Mucosa of descending colon (tissue), 3 donors: Measurements from ENCODE around the gene NTM. TPM values are rescaled to one million over a fixed set of nuclear protein-coding genes. Genes with fewer than 3 reads are reported as not detected.

ENCODE experiments used
- ATAC-seq: fragments of 200-7000 bp; cut with Tn5 transposase; one replicate; pipeline ENCODE4 v1.9.1; 2020; ENCODE audit warnings: mild to moderate bottlenecking, moderate library complexity
- DNase-seq, 3 donors: peaks; one replicate each; pipeline ENCODE4 v3.0.0-alpha.2; 2020
- H3K36me3 ChIP-seq: fragments of 200-600 bp; one replicate; pipeline ENCODE4 v1.8.0; 2021; ENCODE audit warnings: low read depth, mild to moderate bottlenecking
- H3K4me1 ChIP-seq: fragments of 200-600 bp; one replicate; pipeline ENCODE4 v1.8.0; 2021; ENCODE audit warnings: low read depth, mild to moderate bottlenecking
- H3K4me3 ChIP-seq: fragments of 200-600 bp; one replicate; pipeline ENCODE4 v1.8.0; 2021; ENCODE audit warnings: mild to moderate bottlenecking
- H3K9me3 ChIP-seq: fragments of 200-600 bp; one replicate; pipeline ENCODE4 v1.8.0; 2021; ENCODE audit warnings: mild to moderate bottlenecking
- intact Hi-C, 2 donors: fragments of 100-400 bp; cut with DNase I in 1 of 2; cut with micrococcal nuclease in 1 of 2; formaldehyde crosslinking; loops; one replicate each; pipeline versions ENCODE4 v1.11.0 to v1.11.1; 2022; cut with DNase I, micrococcal nuclease
- long read RNA-seq, 2 donors: library from polyadenylated mRNA; unstranded; transcript quantifications; one replicate each; pipeline ENCODE4 v2.0.0, GENCODE V29; 2019 to 2021
- total RNA-seq, 3 donors: library from RNA; stranded (reverse); fragmentation: NEBNext Ultra II Directional in 2 of 3; extraction: Animal tissue kit (Norgen Biotek cat#: 25700) in 2 of 3; gene quantifications; one replicate each; pipeline versions ENCODE4 v1.2.1 to v1.2.4, GENCODE V29; 2021 to 2023
- TF ChIP-seq, protein P1 (sequence below): fragments of 200-600 bp; IDR thresholded peaks from one replicate; pipeline ENCODE4 v1.8.0; 2022; ENCODE audit warnings: antibody characterized with exemption, mild to moderate bottlenecking
- donor health status: DM: no; HTN: no; CAD: no; lungs with moderate emphysema.
- donor health status: DM: no; HTN: no; CAD: no.
- donor health status: DM: no; HTN: yes; CAD: no.

NTM gene
- 1 to 10 TPM in 2 of 3 donors, under 1 TPM in 1; 0.64 to 7.7 (median 1.2) TPM for total RNA-seq
- long read RNA-seq, donor 1, partial matches to known transcripts = 0 of 2 reads
- long read RNA-seq, donor 1, other reads (novel, unspliced or antisense) = 2 of 2 reads
- long read RNA-seq, donor 2 = 0 reads

DNA sequence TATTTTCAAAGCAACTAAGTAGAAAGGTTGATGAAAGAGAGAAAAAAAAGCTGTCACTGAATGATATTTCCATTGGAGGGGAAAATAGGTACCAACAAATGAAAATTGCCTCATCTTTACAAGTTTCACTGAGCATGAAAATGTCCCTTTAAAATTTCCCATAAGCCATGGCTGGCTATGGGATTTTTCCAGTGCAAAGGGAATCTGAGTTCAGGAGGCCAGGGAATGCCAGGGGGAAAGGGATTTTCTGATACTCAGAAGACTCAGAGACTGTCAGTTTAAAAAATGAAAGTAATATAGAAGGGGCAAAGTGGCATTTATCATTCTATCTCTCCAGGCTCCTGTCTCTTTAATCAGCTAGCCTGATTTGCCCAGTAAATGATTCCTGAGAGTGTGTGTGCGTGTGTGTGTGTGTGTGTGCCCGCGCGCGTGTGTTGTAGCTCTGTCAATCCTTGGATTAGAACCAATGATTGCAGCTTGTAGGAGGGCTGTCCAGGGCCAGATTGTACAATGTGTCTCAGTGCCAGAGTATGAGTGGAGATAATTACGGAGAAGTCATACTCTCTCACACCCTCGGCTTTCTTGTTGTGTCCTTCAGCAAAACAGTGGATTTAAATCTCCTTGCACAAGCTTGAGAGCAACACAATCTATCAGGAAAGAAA lies at the start of gene NTM:
Gene NTM (plus strand): TSS at position 526 of the 662 bp plus-strand sequence.
- ATAC-seq (peak; percentile 94), DNase-seq (peak in 2 of 3 donors; percentile 57 to 87)
- peaks cover 10% of the 10 kb centered on the region for H3K4me1 ChIP-seq
- intact Hi-C loops = no loop called here
- TF ChIP-seq, protein P1, sequence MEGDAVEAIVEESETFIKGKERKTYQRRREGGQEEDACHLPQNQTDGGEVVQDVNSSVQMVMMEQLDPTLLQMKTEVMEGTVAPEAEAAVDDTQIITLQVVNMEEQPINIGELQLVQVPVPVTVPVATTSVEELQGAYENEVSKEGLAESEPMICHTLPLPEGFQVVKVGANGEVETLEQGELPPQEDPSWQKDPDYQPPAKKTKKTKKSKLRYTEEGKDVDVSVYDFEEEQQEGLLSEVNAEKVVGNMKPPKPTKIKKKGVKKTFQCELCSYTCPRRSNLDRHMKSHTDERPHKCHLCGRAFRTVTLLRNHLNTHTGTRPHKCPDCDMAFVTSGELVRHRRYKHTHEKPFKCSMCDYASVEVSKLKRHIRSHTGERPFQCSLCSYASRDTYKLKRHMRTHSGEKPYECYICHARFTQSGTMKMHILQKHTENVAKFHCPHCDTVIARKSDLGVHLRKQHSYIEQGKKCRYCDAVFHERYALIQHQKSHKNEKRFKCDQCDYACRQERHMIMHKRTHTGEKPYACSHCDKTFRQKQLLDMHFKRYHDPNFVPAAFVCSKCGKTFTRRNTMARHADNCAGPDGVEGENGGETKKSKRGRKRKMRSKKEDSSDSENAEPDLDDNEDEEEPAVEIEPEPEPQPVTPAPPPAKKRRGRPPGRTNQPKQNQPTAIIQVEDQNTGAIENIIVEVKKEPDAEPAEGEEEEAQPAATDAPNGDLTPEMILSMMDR = no peak
- no peaks in the 10 kb centered on the region for H3K9me3 ChIP-seq
- H3K4me3 ChIP-seq = no peak within 1 kb of the TSS
- H3K36me3 ChIP-seq = no peaks in the 10 kb centered on the region

DNA sequence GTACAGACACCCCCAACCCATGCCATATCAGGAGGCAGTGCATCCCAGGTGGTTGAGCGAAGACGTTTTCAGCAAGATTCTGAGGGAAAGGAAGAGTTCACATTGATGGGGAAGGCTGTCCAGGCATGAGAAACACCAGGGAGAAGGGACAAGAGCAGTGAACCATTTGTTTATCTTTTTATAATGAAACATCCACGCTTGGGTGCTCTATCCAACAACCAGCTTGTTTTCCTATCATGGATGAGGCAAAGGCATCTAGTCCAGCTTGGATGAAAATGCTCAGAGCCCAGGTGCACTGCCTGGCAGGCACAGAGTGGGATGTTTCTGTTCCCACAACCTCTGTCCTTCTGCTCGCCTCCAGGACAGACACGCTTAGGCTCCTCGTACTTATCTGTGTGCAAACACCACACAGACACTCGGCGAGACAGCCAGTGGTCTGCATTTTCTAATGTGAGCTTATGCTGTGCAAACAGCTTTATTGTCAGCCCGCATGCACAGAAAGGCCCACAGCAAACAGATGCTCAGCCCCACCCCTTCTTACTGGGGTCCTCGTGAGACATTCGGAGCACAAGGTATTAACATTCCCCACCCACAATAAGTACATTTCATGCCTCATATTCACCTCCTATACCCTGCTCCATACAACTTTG lies 45.4 kb upstream of the NTM start:
- Histone ChIP-seq H3K9me3 (no peaks in the 10 kb centered on the region), H3K36me3 (no peaks in the 10 kb centered on the region), H3K4me1 (no peaks in the 10 kb centered on the region), H3K4me3 (no peak overlapping the region)
- DNase-seq (no peak), ATAC-seq (no peak)
- intact Hi-C loops = no loop called here
- TF ChIP-seq, protein P1 = no peak

DNA sequence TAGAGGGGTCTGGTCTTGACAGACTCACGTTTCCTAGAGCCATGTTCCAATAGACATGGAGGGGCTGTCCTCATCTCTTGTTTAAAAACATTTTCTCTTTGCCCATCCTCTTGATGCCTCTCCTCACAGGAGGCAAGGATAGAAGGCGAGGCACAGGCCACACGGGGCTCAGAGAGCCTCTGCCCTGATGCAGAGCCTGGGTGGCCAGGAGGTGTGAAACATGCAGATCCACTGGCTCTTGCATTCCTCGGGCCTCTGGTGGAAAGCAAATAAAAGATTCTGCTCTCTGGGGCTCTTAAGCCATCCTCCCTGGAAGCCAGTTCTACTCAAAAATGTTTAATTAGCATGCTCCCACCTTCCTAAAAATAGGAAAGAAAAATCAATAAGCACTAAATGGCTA lies 43.6 kb upstream of the NTM start:
- no peaks in the 10 kb centered on the region for H3K36me3 ChIP-seq
- intact Hi-C loops = no loop called here
- DNase-seq (no peak), ATAC-seq (no peak)
- TF ChIP-seq, protein P1 = no peak
- H3K9me3 ChIP-seq = no peaks in the 10 kb centered on the region
- no peak overlapping the region for H3K4me3 ChIP-seq
- H3K4me1 ChIP-seq = no peaks in the 10 kb centered on the region

DNA sequence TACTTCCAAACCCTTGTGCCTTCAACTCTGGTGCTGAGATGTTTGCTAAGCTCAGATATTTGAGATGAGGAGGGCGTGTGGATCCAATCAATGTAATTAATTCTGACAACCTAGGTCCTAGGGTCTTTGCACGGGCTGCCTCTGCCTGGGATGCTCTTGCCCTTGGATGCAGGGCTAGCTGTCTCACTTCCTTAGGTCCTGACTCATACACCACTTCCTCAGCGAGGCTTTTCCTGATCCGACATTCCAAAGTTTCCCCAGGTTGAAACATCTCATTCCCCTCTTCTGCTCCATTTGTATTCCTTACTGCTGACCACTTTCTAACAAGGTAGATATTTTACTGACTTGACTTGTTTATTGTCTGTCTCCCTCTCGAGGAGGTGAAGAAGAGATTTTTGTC lies 43.0 kb upstream of the NTM start:
- Histone ChIP-seq H3K4me1 (no peaks in the 10 kb centered on the region), H3K36me3 (no peaks in the 10 kb centered on the region), H3K4me3 (no peak overlapping the region), H3K9me3 (no peaks in the 10 kb centered on the region)
- ATAC-seq (no peak), DNase-seq (no peak)
- TF ChIP-seq, protein P1 = no peak
- intact Hi-C loops = no loop called here

DNA sequence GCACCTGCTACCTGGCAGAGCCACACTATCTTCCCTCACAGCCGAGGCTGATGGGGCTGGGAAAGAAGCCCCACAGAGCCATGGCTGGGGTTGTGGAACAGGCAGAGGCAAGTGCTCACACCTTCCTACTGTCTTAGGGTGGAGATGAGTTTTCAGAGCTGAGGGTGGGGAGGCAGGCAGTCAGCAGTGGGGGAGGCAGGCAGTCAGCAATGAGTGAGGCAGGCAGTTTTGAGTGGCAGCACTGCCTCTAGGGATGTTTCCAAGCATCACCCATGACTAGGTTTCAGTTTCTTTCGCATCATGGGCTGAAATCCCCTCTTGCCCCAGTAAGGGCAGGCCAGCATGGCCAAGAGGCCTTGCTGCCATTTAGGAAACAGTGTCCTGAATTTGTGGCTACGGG lies 41.6 kb upstream of the NTM start:
- no peaks in the 10 kb centered on the region for H3K4me1 ChIP-seq
- DNase-seq (no peak), ATAC-seq (no peak)
- H3K9me3 ChIP-seq = no peaks in the 10 kb centered on the region
- H3K36me3 ChIP-seq = no peaks in the 10 kb centered on the region
- TF ChIP-seq, protein P1 = no peak
- intact Hi-C loops = no loop called here
- no peak overlapping the region for H3K4me3 ChIP-seq
